HL-60/S4 treated with phorbol 12-myristate 13-acetate at 8.2 ng/mL for 4 days and 3 days (cell line): ENCODE data around the gene SRCAP.

Experiments
- in situ Hi-C: fragments of 300-500 bp; cut with MboI; formaldehyde crosslinking; loops from 2 replicates; pipeline ENCODE4 v1.15.0; 2022; ENCODE audit warnings: low sequenced_read_pairs

The SRCAP gene

DNA sequence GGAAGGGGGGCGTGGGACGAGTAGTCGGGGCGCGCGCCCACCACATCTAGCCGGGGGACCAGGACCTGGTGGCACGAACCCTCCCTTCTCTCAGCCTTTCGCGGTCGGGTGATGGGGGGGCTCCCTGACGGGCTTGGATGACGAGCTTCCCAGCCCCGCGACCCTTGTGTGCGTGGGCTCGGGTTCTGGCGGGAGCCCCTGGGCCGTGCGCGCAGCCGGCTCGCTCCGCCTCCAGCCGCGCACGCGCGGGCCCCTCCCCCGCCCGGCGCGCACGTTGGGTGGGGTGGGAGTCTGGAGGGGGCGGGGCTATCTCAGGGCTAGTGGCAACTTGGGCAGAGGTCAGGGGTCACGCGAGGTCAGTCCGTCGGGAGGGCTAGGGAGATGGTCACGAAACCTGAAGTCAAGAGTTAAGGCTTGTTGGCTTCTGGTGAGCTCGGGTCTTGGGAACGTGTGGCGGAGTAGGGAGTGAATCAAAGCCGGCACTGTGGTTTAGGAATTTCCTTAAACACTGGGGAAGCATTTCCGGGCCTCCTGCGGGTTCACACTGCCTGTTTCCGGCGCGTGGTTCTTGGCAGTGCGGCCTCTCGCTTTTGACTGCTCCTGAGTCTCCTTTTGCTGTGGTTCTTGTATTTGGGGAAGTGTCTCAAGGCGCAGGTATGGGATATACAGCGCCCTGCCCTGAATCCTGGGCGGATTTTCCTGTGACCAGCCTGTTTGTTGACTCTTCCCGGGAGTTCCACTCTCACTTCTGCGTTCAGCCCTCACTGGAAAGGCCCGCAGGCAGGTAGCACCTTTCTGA, at the start of gene SRCAP:
TSS of gene SRCAP (plus strand) at position 356 of the 799 bp plus-strand sequence. CDS start 1,654 bp downstream, outside the sequence.
- in situ Hi-C loops, result no loop called here

DNA sequence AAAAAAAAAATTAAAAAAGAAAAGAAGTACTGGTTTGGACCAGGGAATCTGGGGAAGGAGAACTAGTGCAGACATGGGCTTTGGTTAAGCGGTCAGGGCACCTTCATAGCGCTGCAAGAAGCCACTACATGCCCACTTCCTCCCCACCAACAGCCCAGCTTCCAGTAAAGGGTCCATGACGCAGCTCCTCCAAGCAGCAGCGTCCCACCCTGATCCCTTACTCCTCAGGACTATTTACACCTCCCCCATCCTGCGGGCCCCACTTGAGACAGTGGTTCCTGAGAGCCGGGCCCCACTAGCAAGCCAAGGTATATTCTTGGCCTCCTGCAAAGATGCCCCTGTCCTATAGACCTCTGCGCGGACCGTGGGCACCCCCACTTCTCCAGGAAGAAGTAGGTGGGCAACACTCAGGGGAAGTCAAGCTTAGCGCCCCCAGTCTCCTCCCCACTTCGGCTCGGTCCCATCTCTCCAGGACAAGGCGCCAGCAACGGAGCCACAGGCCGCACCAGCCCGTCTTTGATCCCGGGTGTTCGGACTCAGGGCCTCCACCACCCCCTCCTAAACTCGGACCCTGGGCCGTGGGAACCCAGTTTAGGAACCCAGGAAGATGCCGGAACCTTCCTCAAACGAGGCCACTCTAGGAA, 49.1 kb upstream of the SRCAP start:
- in situ Hi-C loops, result no loop called here

GRCh38 chr16:30650369-30651123, 48.4 kb upstream of the SRCAP start, which contains the start of gene PRR14:
TSS of gene PRR14 (plus strand) at chr16:30650960. CDS start at chr16:30651646, 686 bp downstream.
- in situ Hi-C loops, result no loop called here

GRCh38 chr16:30651124-30652004, 47.6 kb upstream of the SRCAP start:
- in situ Hi-C loops, result no loop called here

- in situ Hi-C loops, result no loop called here
These were observed 47.0 kb upstream of the SRCAP start for GRCh38 chr16:30652005-30652296.

DNA sequence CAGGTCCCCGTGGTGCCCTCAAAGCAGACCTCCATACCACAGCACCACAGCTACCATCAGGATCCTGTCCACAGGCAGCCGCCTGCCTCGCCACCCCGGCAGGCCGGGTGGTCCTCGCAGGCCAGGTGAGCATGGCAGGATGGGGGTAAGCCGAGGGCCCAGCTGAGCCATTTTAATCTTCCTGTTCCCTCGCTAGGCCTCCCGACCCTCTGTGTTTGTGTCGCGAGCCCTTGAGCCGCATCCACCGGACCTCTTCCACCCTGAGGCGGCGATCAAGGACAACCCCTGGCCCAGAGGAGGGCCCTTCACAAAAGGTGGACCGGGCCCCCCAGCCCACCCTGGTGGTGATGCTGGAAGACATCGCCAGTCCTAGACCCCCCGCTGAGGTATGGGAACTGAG, 46.3 kb upstream of the SRCAP start:
- in situ Hi-C loops, result no loop called here

- in situ Hi-C loops, result no loop called here
These were observed 44.1 kb upstream of the SRCAP start for GRCh38 chr16:30654856-30655255.

GRCh38 chr16:30655815-30656347, 43.1 kb upstream of the SRCAP start:
- in situ Hi-C loops, result no loop called here

GRCh38 chr16:30656388-30656787, 42.6 kb upstream of the SRCAP start:
- in situ Hi-C loops, result no loop called here

GRCh38 chr16:30656974-30657865, 41.8 kb upstream of the SRCAP start:
- in situ Hi-C loops, result no loop called here

- in situ Hi-C loops, result no loop called here
These were observed 40.9 kb upstream of the SRCAP start, which contains the start of gene FBRS for GRCh38 chr16:30657866-30658730. TSS of gene FBRS (plus strand) at chr16:30658431. CDS start at chr16:30659519, 1,088 bp downstream.

DNA sequence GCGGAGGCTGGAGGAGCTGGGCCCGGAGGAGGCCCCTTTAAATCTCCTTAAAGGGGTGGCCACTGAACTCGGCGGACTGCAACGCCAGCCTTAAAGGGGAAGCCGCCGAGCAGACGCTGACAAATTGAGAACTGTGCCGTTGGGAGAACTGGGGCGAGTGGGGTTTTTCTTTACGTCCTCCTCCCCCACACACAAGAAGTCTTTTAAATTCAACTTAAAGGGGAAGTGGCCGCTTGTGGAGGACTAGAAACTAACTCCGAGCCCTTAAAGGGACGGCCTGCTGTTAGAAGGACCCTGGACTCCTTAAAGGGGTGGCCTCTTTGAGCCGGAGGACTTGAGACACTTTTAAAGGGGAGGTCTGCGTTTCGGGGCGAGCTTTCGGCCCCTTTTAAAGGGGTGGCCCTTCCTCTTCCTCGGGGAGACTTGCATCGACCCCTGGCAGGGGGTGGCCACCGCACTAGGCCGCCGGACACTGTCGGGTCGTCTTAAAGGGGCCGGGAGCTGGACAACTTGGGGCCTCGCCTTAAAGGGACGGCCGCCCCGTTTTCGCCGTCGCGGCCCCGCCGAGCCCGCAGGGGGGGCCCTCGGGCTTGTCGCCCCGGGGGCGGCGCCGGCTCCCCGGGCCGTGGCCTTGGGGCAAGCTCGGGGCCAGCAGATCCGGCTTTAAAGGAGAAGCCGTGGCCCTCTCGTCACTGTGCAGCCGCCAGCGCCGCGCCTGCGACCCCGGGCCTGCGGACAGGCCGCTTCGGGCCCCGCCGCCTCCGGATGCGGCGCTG, 40.1 kb upstream of the SRCAP start:
- in situ Hi-C loops, result no loop called here

DNA sequence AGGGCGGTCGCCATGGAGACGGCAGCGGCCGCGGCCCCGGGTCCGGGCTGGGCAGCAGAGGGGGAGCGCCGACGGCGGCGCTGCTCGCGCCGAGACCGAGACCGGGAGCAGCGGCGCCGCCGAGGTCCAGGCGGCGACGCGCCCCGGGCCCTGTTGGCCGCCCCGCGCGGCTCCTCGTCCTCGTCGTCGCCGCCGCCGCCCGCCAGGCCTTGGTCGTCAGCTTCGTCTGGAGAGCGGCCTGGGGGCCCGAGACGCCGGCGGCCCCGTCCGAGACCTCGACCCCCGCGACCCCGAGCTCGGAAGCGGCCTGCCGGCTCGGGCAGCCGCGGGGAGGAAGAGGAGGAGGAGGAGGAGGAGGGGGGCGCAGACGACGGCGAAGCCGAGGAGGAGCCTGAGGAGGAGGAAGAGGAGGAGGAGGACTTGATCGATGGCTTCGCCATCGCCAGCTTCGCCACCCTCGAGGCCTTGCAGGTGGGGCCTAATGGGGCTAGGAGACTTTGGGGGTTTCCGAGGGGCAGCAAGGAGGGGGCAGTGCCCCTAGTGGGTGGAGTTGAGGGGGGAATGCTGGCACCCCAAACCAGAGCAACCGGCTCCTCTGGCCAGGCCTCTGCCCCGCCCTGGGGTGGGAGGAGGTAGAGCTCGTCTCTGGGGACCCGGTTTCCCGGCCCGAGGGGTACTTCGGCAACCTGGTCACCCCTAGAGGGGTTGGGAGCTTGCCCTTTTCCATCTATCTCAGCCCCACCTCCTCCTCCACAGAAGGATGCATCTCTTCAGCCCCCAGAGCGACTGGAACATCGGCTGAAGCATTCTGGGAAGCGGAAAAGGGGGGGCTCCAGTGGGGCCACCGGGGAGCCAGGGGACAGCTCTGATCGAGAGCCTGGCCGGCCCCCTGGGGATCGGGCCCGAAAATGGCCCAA, 39.2 kb upstream of the SRCAP start:
- in situ Hi-C loops, result no loop called here

GRCh38 chr16:30660424-30661261, 38.3 kb upstream of the SRCAP start:
- in situ Hi-C loops, result no loop called here

DNA sequence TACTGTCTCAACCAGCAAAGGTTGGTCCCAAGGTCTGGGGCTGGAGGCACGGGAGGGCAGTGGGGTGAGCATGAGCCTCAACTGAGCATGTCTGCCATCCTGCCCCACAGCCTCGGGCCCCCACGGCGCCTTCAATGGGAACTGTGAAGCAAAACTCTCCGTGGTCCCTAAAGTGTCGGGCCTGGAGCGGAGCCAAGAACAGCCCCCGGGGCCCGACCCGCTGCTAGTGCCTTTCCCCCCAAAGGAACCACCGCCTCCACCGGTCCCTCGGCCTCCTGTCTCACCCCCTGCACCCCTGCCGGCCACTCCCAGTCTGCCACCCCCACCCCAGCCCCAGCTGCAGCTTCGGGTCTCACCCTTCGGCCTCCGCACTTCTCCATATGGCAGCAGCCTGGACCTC, 36.5 kb upstream of the SRCAP start:
- in situ Hi-C loops, result no loop called here

GRCh38 chr16:30663038-30663437, 35.9 kb upstream of the SRCAP start:
- in situ Hi-C loops, result no loop called here
